GM06990 (cell line): ENCODE results near the gene COL15A1.

ENCODE experiments used
- DNase-seq: peaks from one replicate; pipeline ENCODE4 v3.0.0-alpha.2; 2011; ENCODE audit not compliant: insufficient read length; ENCODE audit errors: extremely low read depth
- H3K27me3 ChIP-seq: replicated peaks from 2 replicates; pipeline ENCODE4 v1.6.0; 2011; ENCODE audit warnings: low read length; ENCODE audit not compliant: control insufficient read depth, insufficient read depth
- H3K36me3 ChIP-seq: 2 replicates; pipeline ENCODE4 v1.5.1; 2011; ENCODE audit warnings: low read length; ENCODE audit not compliant: control insufficient read depth, insufficient read depth
- H3K4me3 ChIP-seq: replicated peaks from 2 replicates; pipeline ENCODE4 v1.5.1; 2011; ENCODE audit warnings: low read depth, mild to moderate bottlenecking, control low read depth, low read length
- TF ChIP-seq, protein P1 (sequence below): IDR thresholded peaks from 2 replicates; pipeline ENCODE4 v1.5.1; 2011; ENCODE audit warnings: low read length, control low read depth, mild to moderate bottlenecking, inconsistent platforms; ENCODE audit not compliant: insufficient read depth, poor library complexity, severe bottlenecking

Gene COL15A1

DNA sequence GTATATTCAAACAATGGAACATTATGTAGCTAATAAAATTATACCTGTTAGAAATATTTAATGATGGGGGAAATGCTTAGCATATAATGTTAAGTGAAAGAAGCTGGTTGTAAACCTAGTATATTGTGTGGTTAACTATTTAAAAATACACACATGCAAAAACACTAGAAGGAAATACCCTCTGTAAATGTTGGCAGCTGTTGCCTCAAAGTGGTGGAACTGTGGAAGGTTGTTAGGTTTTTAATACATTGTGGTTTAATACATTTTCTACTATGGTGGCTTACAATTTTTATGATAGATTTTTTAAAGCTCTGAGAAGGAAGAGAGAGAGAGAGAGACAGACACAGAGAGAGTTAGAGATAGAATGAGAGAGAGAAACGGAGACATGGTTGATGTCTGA is 74.9 kb downstream of the COL15A1 start:
- DNase-seq: no peak
- no peak overlapping the region for H3K4me3 ChIP-seq
- no peaks in the 10 kb centered on the region for H3K27me3 ChIP-seq
- TF ChIP-seq, protein P1, sequence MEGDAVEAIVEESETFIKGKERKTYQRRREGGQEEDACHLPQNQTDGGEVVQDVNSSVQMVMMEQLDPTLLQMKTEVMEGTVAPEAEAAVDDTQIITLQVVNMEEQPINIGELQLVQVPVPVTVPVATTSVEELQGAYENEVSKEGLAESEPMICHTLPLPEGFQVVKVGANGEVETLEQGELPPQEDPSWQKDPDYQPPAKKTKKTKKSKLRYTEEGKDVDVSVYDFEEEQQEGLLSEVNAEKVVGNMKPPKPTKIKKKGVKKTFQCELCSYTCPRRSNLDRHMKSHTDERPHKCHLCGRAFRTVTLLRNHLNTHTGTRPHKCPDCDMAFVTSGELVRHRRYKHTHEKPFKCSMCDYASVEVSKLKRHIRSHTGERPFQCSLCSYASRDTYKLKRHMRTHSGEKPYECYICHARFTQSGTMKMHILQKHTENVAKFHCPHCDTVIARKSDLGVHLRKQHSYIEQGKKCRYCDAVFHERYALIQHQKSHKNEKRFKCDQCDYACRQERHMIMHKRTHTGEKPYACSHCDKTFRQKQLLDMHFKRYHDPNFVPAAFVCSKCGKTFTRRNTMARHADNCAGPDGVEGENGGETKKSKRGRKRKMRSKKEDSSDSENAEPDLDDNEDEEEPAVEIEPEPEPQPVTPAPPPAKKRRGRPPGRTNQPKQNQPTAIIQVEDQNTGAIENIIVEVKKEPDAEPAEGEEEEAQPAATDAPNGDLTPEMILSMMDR: no peak
- H3K36me3 ChIP-seq: no peaks in the 10 kb centered on the region

DNA sequence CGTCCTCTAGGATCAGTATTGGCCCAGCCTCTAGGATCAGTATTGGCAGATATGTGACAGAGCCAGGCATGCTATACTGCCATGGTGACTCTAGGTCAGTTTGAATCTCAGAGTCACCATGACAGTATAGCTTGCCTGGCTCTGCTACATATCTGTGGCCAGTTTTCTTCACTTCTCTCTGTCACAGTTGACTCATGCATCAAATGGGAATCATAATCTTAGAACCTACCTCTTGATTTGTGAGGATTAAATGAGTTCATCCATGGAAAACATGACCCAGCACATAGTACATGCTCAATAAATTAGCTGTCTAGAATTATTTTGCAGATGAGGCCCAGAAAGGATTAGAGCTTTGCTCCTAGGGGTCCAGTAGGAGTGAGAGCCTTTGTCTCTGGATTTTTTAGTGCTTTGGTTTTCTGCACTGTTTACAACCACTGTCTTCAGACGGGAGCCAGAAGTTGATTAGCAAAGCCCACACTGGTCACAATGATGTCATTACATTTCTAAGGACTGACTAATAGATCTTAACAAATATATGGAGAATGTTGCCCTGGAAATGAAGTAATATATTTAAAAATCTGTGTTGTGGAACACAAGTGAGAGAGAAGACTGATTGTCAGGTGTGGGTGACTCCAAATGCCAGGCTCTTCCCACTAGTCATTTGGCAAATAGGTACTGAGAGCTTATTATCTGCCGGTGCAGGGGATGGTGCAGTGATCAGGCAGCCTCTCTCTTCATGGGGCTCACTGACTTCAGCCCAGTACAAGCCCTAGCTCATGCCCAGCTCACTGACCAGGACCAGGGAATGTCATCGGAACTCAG is 76.0 kb downstream of the COL15A1 start:
- no peak for DNase-seq
- Histone ChIP-seq H3K27me3 (no peaks in the 10 kb centered on the region), H3K4me3 (no peak overlapping the region), H3K36me3 (no peaks in the 10 kb centered on the region)
- TF ChIP-seq, protein P1: no peak

DNA sequence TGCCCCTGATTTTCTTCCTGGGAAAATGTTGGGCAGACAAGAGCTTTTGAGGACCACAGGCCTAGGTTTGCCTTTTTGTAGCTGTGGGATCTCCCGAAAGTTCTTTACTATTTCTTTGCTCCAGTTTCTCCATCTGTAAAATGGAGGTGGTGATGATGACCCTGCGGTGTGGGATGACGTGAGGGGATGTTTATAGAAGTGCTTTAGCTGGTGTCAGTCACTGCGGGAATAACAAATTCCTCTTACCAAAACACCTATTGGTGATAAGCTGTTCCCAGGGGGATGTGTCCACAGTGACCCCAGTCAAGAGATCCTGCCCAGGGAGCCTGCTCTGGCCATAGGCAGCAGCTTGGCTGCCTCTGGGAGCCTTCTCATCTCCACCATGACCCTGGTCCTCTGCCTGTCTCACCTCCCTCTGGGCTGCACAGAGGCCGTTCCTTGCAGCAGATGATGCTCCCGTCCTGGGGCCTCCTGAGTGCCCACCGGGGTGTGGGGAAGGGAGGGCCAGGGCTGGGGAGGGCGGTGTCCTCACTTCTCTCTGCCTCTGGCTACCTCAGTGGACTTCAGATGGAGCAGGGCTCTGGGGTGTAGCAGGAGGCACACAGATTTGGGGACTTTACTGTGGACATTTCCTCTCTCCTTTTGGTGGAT is 77.2 kb downstream of the COL15A1 start:
- Histone ChIP-seq H3K27me3 (no peaks in the 10 kb centered on the region), H3K4me3 (no peak overlapping the region), H3K36me3 (no peaks in the 10 kb centered on the region)
- TF ChIP-seq, protein P1: no peak
- no peak for DNase-seq

DNA sequence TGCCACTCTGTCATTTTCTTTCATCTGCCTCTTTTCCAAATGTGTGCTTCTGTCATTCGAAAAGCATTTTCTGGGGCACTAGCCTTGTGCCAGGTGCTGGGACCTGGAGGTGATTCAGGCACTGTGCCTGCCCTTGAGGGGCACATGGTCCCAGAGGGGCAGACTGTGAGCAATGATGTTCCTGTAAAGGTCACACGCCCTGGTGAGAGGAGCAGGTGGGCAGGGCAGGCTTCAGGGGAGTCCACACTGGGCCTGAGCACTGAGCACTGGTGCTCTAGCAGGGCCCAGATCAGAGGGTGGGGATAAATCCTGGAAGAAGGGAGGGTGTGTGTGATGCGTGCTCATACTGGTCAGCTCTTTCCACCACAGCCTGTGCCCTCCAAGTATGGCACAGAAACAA is 77.8 kb downstream of the COL15A1 start:
- DNase-seq: no peak
- H3K27me3 ChIP-seq: no peaks in the 10 kb centered on the region
- H3K4me3 ChIP-seq: no peak overlapping the region
- H3K36me3 ChIP-seq: no peaks in the 10 kb centered on the region
- TF ChIP-seq, protein P1: no peak

DNA sequence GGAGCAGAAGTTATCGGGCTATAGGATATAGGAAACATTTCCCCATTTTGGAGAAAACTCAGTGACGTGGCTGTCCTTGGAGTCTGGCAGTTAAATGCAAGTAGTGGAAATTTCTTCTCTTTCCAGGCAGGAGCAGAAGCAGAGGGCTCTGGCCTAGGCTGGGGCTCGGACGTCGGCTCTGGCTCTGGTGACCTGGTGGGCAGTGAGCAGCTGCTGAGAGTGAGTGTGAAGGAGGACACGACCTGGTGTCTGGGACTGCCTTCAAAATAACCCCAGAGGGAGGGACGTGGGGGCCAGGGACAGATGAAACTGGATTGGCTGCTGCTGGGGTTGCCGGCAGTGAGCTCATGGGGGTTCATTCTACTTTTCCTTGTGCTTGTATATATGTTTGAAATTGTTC is 79.5 kb downstream of the COL15A1 start:
- Histone ChIP-seq H3K36me3 (no peaks in the 10 kb centered on the region), H3K4me3 (no peak overlapping the region), H3K27me3 (no peaks in the 10 kb centered on the region)
- DNase-seq: no peak
- TF ChIP-seq, protein P1: no peak
